GM21515 (cell line): ENCODE measurements around the gene NUMA1.

Experiments
- ATAC-seq: cut with Tn5 transposase; IDR thresholded peaks from one replicate; pipeline ENCODE4 v1.9.1; 2021; ENCODE audit not compliant: unreplicated experiment

Gene NUMA1

DNA sequence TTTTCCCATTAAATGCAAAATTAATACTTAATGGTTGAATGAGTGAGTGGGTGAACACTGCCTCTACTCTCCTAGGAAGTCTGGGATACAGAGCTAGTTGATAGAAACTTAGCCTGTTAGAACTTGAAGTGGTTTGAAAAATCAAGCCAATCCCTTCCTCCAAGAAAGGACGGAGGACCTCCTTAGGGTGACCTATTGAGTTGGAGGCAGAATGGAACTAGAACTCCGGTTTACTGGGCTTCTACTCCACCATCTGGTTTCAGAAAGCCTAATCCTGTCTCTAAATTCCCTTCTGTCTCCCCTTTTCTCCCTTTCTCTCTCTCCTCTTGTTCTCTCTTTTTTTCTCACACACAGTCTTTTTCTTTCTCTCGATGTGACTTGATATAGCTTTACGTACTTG, 101.2 kb downstream of the NUMA1 start:
- ATAC-seq, result no peak

DNA sequence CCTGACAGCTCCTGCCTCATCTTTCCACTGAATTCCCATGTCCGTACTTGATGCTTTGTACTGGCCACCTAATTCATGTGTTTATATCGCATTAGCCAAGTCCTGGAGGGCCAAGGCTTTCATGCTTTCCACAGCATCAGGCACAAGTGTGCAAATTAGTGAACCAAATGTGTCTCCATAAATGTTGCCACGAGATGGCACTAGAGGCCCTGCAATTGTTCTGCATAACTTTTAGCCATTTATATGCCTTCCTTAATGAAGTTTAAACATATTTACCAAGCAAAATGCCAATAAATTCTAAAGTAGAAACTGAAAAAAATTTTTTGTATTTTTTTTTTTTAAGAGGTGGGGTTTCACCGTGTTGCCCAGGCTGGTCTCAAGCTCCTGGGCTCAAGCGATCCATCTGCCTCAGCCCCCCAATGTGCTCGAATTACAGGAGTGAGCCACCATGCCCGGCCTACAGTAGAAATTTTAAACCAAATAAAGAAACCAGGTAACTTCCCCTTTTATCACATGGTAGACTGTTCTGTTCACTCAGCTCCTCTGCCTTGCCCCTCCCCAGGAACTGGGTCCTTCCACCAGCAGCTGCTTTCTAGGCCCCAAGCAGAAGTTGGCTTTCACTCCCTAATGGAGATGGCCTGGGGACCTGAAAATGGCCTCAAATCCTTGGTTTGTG, 102.5 kb downstream of the NUMA1 start:
- ATAC-seq, result no peak

DNA sequence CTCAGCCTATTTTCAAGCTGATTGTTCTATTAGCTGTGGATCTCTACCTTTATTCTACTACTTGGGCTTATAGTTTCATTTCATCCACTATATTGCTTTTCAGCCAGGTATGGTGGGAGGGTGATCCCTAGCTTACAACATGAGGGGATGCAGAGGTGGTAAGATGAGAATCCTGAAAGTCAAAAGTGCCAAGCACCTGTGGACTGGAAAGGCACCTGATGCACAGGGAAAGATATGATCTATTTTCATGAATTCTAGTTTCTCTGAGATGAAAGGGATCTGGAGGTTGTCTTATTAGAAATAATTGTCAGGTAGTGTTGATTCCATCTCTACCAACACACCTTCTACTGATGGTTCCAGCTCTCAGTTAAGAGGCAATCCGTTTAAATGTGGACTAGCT, 103.3 kb downstream of the NUMA1 start:
- no peak for ATAC-seq

DNA sequence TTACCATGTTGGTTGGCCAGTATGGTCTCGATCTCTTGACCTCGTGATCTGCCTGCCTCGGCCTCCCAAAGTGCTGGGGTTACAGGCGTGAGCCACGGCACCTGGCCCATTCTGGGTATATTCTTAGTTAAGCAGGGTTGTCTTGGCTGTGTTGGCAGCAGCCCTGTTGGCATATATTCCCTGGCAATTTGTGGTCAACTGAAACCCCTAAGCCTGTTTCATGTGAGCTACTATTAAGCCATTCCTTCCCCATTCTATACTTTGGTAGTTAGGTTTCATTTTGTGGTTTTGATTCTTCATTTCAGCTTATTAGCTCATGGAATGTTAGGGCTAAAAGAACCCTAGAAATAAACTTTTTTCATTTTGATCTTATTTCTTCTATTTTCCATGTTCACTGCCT, 103.8 kb downstream of the NUMA1 start:
- no peak for ATAC-seq

DNA sequence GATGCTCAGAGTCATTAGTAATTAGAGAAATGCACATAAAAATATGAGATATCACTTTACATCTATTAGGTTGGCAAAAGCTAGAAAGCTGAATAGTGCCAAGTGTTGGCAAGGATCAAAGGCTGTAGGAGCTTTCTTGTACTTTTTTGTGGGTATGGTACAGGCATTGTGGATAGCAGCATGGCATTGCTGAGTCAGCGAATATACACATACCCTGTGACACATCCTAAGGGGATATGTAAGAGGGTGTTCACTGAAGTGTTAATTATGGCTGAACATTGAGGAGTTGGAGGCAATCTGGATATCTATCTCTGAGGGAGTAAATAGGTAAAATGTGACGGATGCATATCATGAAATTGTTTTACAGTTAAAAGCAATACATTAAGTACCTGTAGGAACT, 108.7 kb downstream of the NUMA1 start:
- no peak for ATAC-seq

DNA sequence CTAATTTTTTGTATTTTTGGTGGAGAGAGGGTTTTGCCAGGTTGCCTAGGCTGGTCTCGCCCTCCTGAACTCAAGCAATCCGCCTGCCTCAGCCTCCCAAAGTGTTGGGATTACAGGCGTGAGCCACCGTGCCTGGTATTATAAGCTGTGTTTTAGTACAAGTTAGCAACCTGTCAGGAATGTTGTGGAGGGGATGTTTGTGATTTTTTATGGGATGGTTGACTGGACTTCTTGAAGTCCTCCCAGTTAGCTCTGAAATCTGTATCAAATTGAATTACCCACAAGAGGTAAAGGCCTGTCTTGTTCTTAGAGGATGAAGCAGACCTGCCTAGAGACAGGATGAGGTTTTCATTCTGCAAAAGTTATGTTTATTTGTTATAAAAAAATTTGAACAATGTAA, 115.7 kb downstream of the NUMA1 start:
- ATAC-seq, result no peak

DNA sequence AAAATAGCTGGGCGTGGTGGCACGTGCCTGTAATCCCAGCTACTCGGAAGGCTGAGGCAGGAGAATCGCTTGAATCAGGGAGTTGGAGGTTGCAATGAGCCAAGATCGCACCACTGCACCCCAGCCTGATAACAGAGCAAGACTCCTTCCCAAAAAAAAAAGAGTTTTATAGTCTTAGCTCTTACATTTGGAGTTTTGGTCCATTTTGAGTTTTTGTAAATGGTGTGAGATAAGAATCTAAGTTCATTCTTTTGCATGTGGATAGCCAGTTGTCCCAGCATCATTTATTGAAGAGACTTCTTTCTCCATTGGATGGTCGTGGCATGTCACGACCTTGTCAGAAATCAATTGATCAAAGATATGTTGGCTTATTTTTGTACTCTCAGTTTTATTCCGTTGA, 116.9 kb downstream of the NUMA1 start:
- no peak for ATAC-seq

DNA sequence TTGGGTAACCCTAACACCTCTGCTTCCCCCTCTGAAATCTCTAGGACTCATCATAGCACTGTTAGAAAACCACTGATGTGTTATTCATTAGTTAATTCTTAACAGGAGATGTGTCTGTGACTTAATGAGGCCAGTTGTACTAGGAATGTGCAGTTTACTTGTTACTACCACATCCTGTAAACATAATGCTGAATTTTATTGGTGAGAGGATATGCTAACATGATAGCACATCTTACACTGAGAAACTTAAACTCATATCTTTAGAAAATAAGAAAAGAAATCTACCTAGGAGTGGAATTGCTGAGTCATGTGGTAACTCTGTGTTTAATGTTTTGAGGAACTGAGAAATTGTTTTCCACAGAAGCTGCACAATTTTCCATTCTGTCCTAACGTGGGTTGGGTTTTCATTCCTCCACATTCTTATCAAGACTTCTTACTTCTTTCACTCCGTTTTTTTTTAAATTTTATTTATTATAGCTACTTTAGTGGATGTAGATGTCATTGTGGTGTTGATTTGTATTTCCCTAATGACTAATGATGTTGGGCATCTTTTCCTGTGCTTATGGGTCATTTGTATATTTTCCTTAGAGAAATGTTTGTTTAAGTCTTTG, 117.8 kb downstream of the NUMA1 start:
- ATAC-seq, result peak; percentile 56

DNA sequence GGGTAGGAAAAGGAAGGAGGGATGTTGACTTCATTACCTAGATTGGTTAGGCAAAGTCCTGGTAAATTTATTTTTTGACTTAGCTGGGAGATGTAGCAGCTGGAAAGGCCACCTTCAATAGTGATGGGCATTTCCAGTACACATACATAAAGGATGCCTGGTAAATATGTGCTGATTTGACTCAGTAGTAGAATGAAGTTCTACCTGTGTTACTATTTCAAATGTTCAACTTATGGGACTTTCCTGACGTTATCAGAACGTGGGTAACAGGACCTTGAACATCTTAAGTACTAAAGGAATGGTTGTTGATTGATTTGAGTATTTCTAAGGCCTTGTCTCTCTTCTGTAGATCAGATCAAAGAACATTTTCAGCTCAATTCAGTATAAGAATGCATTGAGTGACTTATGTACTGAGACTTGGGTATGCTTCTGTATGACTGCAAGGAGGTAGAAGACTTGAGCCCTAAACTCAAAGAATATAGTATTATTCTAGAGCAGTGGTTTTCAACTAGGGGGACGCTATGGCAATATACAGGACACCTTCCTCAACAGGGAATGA, 124.4 kb downstream of the NUMA1 start:
- no peak for ATAC-seq
